AG04450 (cell line): ENCODE results near the gene CREB3L4. TPM values are rescaled to one million over a fixed set of nuclear protein-coding genes. Genes with fewer than 3 reads are reported as not detected.

Experiments
- CTCF ChIA-PET: fragments of 300-600, 350-600 bp; formaldehyde crosslinking; extraction: SDS; loops from one replicate; lab custom pipeline; 2022; ENCODE audit warnings: antibody characterized with exemption, inconsistent platforms; lab: Charles Lee
- POLR2A ChIA-PET: fragments of 350-600 bp; formaldehyde crosslinking; extraction: SDS; loops from one replicate; lab custom pipeline; 2021; ENCODE audit warnings: antibody characterized with exemption, inconsistent platforms; lab: Yijun Ruan, JAX
- DNase-seq: peaks from one replicate; pipeline ENCODE4 v3.0.0-alpha.2; 2011; ENCODE audit warnings: low read depth, low spot score
- H3K27ac ChIP-seq: one replicate; pipeline ENCODE4 v1.5.1; 2012; ENCODE audit warnings: low read depth, low read length, control low read depth
- H3K27me3 ChIP-seq: one replicate; pipeline ENCODE4 v1.6.0; 2012; ENCODE audit warnings: low read length; ENCODE audit not compliant: control insufficient read depth, insufficient read depth
- H3K4me3 ChIP-seq: 2 replicates; pipeline ENCODE4 v1.5.1; 2011; ENCODE audit warnings: mild to moderate bottlenecking, low read depth, low read length, control low read depth
- H3K9me3 ChIP-seq: 2 replicates; pipeline ENCODE4 v1.5.1; 2012; ENCODE audit warnings: low read length; ENCODE audit not compliant: control insufficient read depth, insufficient read depth
- CTCF ChIP-seq: IDR thresholded peaks from 2 replicates; pipeline ENCODE4 v1.5.1; 2011; ENCODE audit warnings: low read depth, low read length, control low read depth, inconsistent platforms
- polyA plus RNA-seq: library from polyadenylated mRNA; depleted of rRNA; stranded (reverse); fragments of >200 nt; gene quantifications from 2 replicates; pipeline ENCODE4 v1.2.3, GENCODE V29; 2011

CREB3L4 gene
- polyA plus RNA-seq, 1 experiment, result 7.7 TPM

DNA sequence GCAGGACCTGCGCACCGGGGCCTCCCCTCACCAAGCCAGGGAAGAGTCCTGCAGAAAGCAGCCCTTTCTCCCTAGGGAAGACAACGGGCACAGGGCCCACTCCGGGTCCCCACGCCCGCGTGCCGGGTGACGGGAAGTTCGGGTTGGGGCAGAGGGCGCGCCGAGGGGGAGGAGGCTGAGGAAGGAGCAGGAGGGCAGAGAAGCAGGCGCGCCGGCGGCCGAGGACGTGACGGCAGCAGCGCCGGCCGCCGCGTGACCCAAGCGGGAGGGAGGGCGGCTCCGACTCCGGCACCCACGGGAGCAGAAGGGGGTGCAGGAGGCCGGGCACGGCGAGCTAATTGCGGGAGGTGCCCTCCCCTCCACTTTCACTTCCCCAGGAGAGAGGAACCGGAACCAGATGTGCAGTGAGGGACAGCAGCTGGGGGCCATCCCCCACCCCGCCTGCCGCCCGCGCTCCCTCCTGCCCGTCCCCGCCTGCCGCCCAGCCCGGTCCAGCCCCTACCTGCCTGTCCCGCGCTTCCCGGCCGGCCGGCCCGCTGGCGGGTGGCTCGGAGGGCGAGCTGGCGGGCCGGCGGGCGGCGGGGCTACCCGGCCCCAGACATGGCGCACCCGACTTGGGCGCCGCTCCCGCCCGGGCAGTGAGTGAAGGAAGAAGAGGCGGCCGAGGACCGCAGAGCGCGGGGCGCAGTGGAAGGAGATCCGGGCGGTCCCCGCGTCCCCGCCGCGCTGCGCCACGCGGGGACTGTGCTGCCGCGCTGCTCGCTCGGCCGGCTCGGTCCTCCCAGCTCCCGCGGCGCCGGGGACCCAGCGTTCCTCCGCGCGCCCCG lies 21.7 kb upstream of the CREB3L4 start:
- POLR2A ChIA-PET, result interaction anchor here (0.6 to 2.6 kb wide), 16 partner anchors 10 to 275 kb away, joined by 3 to 19 read pairs (median 5); partner anchors contain the start of genes CREB3L4, CRTC2, GATAD2B and JTB
- peak overlapping the region; percentile 61 for H3K27ac ChIP-seq
- no peaks in the 10 kb centered on the region; the same call in 1 of the 2 replicates for H3K9me3 ChIP-seq
- CTCF ChIA-PET, result interaction anchor here (0.5 to 3.8 kb wide), 26 partner anchors 9 to 594 kb away, joined by 3 to 19 read pairs (median 5); partner anchors contain the start of genes RAB13 and SLC39A1
- no peak for TF ChIP-seq CTCF
- no peak for DNase-seq
- H3K27me3 ChIP-seq, result no peaks in the 10 kb centered on the region
- peak overlapping the region; percentile 86 for H3K4me3 ChIP-seq

DNA sequence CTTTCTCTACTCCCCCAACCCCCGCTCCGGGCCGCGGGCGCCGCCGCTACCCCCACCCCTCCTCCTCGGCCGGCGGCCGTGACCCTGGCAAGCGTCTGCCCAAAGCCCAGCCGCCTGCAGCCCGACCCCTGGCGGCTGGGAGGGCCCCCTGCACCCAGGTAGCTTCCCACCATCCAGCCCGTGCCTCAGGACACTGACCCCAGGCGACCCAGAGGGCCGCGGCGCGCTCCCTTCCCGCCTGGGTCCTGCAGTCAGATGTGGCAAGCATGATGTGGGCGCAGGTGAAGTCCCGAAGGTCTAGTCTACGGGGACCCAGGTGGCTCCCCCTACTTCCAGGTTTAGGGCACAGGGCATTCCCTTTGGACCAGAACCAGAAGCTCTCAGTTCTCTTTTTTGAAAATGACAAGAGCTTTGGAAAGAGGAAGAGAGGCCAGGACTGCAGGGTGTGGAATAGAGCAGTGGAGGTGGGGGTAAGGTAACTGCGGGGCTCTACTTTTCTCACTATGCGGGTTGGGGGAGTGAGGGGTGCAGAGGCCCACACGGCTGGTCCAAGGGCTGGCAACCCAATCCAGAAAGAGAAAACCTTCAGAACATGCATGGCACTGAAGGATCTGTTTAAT lies 21.0 kb upstream of the CREB3L4 start, which contains the start of gene DENND4B:
Gene DENND4B (minus strand): TSS at position 97 of the 620 bp plus-strand sequence. CDS start 2,344 bp downstream, outside the sequence.
- Histone ChIP-seq H3K27ac (peak within 1 kb of the TSS; percentile 61), H3K4me3 (peak within 1 kb of the TSS; percentile 86), H3K27me3 (no peaks in the 10 kb centered on the region), H3K9me3 (no peaks in the 10 kb centered on the region; the same call in 1 of the 2 replicates)
- no peak for DNase-seq
- ChIA-PET POLR2A (interaction anchor here (0.6 to 1.8 kb wide), 14 partner anchors 12 to 276 kb away, joined by 3 to 19 read pairs (median 5); partner anchors contain the start of genes CREB3L4, CRTC2, GATAD2B and JTB), CTCF (interaction anchor here (0.5 to 3.8 kb wide), 31 partner anchors 8 to 595 kb away, joined by 3 to 19 read pairs (median 5); partner anchors contain the start of genes RAB13 and SLC39A1)
- peak; percentile 90 for TF ChIP-seq CTCF

DNA sequence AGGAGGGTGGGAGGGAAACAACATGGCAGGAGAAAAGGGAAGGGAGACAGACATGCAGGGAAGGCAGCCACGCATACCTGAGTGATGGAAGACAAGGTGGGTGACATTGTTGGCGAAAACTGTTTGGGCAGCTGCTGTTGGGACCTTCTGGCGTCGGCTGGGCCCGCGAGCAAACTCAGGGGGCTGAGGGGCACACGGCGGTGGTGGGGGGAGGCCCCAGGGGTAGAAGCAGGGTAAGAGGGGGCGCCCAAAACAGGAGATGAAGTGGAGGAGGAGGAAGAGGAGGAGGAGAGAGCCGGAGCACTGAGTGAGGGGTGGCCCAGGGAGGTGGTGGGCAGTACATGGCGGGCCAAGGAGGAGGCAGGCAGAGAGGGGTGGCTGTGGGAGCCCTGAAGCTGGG lies 16.5 kb upstream of the CREB3L4 start:
- no peak overlapping the region for H3K27ac ChIP-seq
- POLR2A ChIA-PET, result no interaction called here
- no peaks in the 10 kb centered on the region for H3K27me3 ChIP-seq
- H3K4me3 ChIP-seq, result no peak overlapping the region
- no peak for TF ChIP-seq CTCF
- DNase-seq, result no peak
- CTCF ChIA-PET, result interaction anchor here (0.5 kb wide), 1 partner anchor 1048 kb away, joined by 3 read pairs; no protein-coding TSS in a partner anchor
- H3K9me3 ChIP-seq, result no peaks in the 10 kb centered on the region

DNA sequence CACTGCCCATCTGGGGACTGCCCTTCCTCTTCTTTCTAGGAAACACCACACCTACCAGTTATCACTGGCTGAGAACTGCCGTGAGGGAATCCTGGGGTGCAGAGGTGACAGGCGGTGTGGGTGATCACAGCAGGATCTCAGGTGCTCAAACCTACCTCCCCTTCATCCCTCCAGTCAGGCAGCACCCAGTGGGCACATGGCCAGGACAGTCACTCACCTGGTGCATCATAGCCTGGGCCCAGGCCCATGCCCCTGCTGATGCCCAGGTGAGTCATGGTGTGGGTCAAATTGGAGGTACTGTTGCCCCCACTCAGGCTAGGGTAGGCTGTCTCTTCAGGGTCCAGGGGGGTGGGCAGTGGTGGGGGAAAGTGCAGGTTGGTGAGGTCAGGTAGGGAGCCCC lies 15.9 kb upstream of the CREB3L4 start:
- TF ChIP-seq CTCF, result no peak
- Histone ChIP-seq H3K27ac (no peak overlapping the region), H3K9me3 (no peaks in the 10 kb centered on the region), H3K4me3 (no peak overlapping the region), H3K27me3 (no peaks in the 10 kb centered on the region)
- ChIA-PET CTCF (interaction anchor here (0.5 kb wide), 1 partner anchor 1047 kb away, joined by 3 read pairs; no protein-coding TSS in a partner anchor), POLR2A (no interaction called here)
- no peak for DNase-seq
